ENCODE data around the gene ETFA. TPM values are rescaled to one million over a fixed set of nuclear protein-coding genes. Genes with fewer than 3 reads are reported as not detected.

The ETFA gene
- total RNA-seq = 60.5 and 62.8 TPM in 2 replicates

GRCh38 chr15:76311100-76311953 is at the start of gene ETFA:
ETFA (minus strand) TSS chr15:76311469; CDS start chr15:76311388, 81 bp downstream.

GRCh38 chr15:76336254-76337058 is 25.2 kb upstream of the ETFA start, which contains the start of gene ISL2:
ISL2 (plus strand) TSS chr15:76336773; CDS start chr15:76336884, 111 bp downstream.

Other genes with a start within 250 kb of the ETFA start
- 0.37 TPM in 1 of 2 replicates, not detected in the other for gene ISL2, start 25.3 kb upstream of the ETFA start, total RNA-seq